A549 treated with Mapracorat at 1 μM for 4 hours (cell line): ENCODE measurements around the gene KLHL7. TPM values are rescaled to one million over a fixed set of nuclear protein-coding genes. Genes with fewer than 3 reads are reported as not detected.

Experiments used
- total RNA-seq: library from RNA; stranded (reverse); fragments of 200-300 nt; extraction: Qiagen RNA extraction; gene quantifications from 5 replicates; pipeline ENCODE4 v1.2.3, GENCODE V29; 2022

KLHL7 gene
- 20.9 to 24.8 TPM (median 23.4 TPM) in 5 replicates for total RNA-seq

GRCh38 chr7:23105644-23106056, at the start of gene KLHL7:
Gene KLHL7 (plus strand): TSS chr7:23105785. CDS start chr7:23106027, 242 bp downstream.

GRCh38 chr7:23181684-23182553, 76.3 kb downstream of the KLHL7 start, which contains the start of gene NUP42:
Gene NUP42 (plus strand): TSS chr7:23182048. CDS start chr7:23182086, 38 bp downstream.

Other genes starting within 250 kb of the KLHL7 start
- gene HYCC1, start 91.7 kb upstream of the KLHL7 start, total RNA-seq = 15.6 to 23.4 TPM (median 20.0 TPM) in 5 replicates
- 23.0 to 30.1 TPM (median 28.3 TPM) in 5 replicates for gene NUP42, start 76.3 kb downstream of the KLHL7 start, total RNA-seq
- gene GPNMB, start 141.0 kb downstream of the KLHL7 start, total RNA-seq = 2.5 to 4.2 TPM (median 2.8 TPM) in 5 replicates
- 70.9 to 93.1 TPM (median 88.7 TPM) in 5 replicates for gene MALSU1, start 193.6 kb downstream of the KLHL7 start, total RNA-seq